HS-27A (cell line): Measurements from ENCODE around the gene MEMO1.
"Not testable (repeated sequence)": the region's sequence is repeated elsewhere in the genome, so short reads cannot be mapped to it uniquely, and the experiment has no call there.

ENCODE experiments used
- DNase-seq: peaks from one replicate; pipeline ENCODE4 v3.0.0-alpha.2; 2012; ENCODE audit warnings: low read depth, missing footprints

MEMO1 gene

DNA sequence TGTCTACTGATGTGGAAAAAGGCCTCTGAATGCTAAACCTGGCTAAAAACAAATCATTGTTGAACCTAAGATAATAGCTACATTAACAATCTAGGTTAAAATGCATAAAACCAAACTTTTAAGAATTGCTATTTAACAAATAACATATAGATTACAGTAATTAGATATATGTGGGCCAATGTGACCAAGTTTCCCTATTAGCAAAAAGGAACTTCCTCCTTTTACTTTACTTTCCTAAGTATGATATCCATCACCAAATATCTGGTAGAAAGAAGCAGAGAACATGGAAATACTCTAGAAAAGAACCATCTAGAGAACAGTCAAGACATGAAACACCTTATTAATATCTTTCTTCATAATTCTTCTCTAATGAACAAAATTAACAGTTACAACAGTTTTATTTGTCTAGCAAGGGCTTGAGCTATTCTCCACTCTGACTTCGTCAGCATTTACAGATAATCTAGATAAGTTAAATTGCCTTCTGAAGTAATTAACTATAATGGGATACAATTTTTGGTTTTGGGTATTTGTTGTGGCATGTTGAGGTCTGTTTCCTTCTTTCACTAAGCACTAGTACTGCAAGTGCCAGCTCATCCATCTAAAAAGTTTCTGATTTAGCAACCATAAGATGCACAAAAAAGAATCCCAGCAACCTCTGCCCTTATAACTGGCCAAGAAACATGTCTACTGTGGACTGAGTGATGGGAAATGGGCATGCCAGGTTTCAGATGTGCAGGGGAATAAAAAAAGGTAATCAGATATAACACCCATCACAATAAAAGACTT lies 53.3 kb downstream of the MEMO1 start:
- DNase-seq = no peak

DNA sequence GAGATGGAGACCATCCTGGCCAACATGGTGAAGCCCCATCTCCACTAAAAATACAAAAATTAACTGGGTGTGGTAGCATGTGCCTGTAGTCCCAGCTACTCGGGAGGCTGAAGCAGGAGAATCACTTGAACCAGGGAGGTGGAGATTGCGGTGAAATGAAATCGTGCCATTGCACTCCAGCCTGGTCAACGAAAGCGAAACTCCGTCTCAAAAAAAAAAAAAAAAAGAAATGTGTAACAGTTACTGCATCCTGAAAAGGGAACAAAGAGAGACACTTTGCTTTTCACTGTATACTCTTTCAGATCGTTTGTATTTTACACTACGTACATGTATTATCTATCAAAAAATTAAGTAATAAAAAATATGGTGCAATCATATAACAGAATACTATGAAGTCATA lies 53.9 kb downstream of the MEMO1 start:
- DNase-seq = not testable (repeated sequence)

DNA sequence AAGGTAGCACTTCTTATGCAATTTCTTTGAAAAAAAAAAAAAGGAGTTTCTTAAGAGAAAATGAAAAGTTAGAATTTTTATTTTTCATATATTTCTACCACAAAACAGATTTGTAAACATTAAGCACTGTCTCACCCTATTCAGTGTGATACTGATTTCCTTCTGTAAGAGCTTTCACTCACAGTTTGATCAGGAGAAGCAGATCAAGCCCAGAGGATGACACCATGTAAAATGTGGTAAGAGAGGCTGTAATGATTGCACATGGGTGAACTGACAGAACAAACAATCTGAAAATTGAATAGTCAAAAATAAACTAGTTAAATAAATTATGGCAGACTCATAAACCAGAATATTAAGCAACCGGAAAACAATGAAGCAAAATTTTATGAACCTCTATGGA lies 54.5 kb downstream of the MEMO1 start:
- DNase-seq = no peak

DNA sequence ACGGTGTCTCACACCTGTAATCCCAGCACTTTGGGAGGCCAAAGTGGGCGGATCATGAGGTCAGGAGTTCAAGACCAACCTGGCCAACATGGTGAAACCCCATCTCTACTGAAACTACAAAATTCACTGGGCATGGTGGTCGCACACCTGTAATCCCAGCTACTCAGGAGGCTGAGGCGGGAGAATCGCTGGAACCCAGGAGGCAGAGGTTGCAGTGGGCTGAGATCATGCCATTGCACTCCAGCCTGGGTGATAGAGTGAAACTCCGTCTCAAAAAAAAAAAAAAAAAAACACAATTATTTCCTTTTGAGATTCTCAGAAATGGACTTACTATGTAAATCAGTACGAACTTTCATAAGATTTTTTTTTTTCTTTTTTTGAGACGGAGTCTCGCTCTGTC lies 57.7 kb downstream of the MEMO1 start:
- not testable (repeated sequence) for DNase-seq

DNA sequence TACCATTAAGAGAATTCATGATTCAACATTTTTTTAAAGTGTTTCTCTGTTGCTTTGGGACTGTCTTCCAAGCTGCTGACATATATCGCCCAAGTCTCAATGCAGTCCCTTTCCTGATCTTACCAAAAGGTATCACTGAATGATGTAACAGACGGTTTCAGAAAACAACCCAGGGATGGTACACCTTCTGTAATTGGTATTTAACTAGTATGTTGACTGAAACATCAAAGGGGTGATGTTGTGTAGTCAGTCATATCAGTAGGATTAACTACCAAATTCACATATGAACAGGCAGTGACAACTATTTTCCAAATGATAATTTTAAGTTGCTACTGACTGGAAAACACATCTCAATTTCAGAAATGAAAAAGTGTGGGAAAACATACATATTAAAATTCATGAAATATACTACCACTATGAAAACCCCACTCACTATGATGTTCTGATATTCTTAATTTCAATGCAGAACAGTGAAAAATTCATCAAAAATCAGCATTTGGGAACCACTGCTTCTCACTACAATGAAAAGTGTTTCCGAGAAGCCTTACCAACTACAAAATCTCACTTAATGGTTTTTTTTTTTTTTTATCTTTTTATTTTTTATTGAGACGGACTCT lies 59.8 kb downstream of the MEMO1 start:
- DNase-seq = no peak

DNA sequence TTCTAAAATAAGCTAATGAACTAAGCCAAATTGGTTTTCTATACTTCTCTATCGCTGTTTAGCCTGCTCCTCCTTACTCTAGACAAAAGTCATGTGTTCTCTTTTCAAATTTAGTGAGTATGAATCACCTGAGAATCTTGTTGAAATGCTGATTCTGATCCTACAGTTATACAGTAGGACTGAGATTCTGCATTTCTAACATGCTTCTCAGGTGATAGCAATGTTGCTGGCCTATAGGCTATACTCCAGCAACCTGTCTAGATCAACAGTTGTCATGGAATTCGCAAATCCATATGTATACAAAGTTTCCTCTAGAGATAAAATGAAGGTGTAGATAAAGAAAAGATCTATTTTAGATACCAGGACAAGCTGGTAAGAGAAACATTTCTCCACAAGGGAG lies 62.9 kb downstream of the MEMO1 start:
- DNase-seq = no peak

DNA sequence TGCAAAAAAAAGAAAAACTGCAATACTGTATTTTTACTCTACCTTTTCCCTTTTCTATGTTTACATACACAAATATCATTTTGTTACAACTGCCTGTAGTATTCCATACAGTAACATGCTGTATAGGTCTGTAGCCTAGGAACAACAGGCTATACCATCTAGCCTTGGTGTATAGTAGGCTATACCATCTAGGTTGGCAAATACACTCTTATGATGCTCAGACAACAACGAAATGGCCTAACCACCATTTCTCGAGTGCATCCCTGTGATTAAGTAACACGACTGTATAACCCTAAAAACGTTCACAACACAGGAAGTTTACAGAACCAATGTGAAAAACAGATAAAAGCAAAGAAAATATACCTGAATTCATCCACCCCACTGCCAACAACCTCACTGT lies 64.0 kb downstream of the MEMO1 start:
- DNase-seq = no peak

DNA sequence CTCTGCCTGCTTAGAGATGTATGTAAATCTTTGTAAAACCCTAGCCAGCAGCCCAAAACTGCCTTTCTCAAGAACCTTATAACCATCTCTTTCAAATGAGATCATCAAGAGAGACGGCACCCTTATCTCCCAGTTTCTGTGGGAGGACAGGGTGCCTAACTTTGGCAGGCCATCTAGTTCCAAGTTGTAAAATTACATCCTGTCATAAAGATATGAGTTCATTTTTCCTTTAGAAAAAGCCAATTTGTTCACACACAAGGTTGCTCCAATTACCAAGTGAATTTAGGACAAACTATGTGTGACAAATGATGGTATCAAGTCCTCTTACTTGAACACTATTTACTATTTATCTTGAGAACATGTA lies 65.3 kb downstream of the MEMO1 start:
- DNase-seq = no peak

DNA sequence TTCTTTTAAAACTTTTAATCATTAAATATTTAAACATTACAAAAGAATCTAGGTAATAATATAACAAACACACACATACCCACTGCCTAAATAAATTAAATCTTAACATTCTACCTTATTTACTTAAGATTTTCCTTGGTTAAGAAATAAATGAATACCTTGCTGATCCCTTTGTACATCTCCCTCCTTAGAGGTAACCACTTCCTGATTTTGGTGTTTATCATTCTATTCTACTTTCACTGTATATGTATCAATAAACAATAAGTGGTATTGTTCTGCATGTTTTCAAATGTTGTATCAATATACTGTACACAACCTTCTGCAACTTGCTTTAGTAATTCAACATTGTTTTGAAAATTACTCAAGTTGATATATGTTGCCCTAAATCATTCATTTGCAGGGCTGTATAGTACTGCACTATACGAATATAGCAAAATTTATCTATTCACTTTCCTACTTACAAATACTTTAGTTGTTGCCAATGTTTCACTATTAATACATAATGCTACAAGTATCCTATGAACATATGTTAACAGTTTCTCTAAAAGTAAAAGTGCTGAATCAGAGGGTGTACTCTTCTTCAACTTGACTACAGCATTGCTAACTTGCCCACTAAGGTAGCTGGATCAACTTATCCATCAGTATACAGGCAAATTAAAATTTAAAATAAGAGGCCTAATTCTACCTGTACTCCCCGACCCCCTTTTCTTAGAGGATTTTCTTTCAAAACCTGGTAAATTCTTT lies 65.8 kb downstream of the MEMO1 start:
- no peak for DNase-seq

DNA sequence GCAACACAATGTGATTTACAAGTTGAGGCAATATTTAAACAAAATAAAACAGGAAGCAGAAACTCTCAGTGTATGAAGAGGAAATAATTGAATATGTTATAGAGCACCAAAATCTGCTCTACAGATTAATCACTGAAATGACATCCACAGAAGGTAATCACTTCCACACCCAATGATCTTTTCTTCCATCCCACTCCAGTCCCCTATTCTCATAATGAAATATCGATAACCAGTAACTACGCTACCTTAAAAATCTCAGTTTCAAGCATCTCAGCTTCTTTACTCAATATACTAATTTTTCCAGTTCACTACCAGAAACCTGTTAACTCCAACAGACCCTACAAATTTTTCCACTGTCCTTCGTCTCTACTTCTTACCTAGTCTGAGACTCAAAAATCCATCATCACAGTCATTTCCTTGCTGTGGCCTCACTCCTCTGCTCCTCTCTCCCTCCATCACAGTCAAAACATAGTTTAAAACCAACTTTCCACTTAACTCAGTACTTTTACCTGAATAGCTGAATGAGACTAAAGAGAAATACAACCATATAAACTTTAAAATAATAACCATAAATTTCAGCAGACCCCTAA lies 67.1 kb downstream of the MEMO1 start:
- no peak for DNase-seq

DNA sequence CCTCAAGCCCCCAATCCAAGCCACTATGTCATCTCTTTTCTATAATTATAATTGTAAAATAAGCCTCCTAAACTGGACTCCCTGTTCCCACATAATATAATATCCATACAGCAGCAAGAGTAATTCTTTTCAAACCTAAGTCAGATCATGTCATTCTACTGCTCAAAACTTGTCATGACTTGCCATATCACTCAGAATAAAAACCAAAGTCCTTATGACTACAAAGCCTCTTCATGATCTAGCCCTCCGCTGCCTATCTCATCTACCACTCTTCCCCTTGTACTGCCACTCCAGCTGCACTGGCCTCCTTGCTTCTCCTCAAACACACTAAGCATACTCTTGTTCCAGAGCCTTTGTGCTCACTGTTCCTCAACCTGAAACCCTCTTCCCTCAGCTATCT lies 69.9 kb downstream of the MEMO1 start:
- no peak for DNase-seq

DNA sequence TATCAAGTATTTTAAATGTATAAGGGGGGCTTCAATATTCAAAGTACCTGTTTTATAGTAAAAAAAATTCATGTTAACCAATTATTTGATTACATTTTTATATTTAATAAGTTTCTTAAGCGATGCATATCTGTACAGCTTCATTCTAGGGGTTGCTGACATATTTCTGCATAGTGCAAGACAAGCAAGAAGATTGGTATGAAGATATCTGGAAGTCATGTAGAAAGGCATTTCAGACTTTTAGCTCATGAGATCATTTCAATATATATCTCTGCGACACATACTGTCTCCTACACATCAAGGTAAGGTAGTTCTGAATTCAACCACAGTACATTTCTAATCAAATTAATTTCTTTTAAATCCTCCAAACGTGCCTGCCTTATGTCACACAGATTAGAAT lies 73.1 kb downstream of the MEMO1 start:
- no peak for DNase-seq

DNA sequence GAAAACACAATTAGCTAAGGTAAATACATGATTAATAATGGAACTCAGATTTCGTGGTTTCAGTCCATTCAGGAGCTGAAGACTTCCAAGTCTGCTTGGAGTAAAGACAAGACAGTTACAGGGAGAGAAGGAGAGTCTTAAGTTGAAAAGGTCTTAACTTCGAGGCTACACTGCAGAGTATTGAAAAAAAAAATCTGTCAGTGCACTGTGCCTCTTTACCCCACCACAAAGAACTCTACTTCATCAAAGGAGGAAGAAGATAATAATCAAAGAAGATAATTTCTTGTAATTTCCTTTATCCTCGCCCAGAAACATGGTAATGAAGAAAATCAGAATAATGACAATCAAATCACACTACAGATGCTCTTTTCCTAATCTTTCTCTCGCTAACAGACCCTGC lies 75.4 kb downstream of the MEMO1 start:
- DNase-seq = no peak

DNA sequence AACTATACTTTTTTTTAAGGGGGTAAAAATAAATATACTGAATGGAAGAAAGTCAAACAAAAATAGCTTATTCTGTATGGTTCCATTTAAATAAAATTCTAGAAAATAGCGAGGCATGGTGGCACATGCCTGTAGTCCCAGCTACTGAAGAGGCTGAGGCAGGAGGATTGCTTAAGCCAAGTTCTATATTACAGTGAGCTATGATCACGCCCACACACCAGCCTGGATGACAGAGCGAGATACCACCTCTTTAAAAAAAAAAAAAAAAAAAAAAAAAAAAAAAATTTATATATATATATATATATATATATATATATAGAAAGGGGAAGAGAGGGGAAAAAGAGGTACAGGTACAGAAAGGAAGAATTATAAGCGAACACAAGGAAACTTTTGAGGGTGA lies 77.7 kb downstream of the MEMO1 start:
- no peak for DNase-seq

DNA sequence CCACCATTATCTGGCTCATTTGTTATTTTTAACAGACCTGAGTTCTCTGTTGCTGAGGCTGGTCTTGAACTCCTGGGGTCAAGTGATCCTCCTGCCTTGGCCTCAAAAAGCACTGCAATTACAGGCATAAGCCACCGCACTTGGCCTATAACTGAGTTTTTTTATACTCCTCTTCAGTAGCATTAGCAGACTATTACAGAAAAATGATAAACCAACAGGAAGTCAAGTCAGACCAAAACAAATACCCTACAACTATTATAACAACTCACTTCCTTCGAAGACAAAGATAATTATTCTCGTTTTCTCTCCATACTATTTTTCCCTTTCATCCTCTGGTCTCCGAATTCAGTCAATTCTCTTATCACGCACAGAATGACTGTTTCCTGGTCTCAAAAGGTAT lies 78.2 kb downstream of the MEMO1 start:
- no peak for DNase-seq

DNA sequence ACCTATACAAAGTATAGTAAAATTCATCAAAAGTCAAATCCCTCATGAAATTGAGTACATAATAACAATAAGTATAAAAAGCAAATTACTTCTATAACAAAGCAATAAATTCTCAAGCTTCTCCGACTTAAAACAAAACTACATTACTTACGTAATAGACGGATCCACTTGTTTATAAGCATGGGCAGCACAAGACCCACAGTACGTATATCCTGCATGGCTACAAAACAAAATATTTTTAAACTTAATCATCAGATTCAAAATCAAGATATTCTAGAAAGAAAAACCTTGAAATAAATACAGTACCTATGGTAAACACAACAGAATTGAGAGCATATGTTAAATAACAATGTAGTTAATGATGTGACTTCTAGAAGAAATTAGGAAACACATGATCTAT lies 78.9 kb downstream of the MEMO1 start:
- DNase-seq = no peak

DNA sequence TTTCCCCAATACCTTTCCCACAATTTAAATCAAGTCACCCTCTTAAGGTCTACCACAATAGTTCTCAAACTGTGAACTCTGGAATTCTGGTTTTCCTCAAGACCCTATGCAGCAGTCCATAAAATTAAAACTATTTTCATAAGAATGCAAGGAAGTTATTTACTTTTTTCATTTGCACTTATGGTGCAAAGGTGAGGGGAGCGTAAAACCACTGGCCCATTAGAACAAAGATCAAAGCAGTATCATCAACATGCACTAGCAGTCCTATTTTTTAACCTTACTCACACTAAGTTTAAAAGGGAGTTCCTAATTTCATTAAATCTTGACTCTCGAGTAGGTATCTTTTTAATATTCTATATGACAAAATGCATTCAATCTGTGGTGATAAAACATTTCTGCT lies 85.3 kb downstream of the MEMO1 start:
- no peak for DNase-seq

DNA sequence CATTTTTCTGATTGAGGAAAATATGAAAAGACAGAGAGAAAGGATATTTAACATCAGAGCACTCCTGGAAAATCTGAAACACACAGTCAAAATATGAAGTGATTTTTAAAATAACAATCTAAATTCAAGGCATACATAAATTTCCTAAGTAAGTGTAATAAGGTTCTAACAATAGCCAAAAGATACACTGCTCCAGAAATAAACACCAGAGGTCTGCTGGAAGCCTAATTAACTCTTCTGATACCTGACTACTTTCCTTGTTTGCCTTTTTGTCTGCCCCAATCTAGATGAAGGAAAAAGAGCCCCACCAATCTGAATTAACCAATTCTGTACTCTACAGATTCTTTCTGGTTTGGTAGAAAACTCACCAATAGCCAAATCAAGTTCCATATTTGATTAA lies 87.1 kb downstream of the MEMO1 start:
- no peak for DNase-seq

DNA sequence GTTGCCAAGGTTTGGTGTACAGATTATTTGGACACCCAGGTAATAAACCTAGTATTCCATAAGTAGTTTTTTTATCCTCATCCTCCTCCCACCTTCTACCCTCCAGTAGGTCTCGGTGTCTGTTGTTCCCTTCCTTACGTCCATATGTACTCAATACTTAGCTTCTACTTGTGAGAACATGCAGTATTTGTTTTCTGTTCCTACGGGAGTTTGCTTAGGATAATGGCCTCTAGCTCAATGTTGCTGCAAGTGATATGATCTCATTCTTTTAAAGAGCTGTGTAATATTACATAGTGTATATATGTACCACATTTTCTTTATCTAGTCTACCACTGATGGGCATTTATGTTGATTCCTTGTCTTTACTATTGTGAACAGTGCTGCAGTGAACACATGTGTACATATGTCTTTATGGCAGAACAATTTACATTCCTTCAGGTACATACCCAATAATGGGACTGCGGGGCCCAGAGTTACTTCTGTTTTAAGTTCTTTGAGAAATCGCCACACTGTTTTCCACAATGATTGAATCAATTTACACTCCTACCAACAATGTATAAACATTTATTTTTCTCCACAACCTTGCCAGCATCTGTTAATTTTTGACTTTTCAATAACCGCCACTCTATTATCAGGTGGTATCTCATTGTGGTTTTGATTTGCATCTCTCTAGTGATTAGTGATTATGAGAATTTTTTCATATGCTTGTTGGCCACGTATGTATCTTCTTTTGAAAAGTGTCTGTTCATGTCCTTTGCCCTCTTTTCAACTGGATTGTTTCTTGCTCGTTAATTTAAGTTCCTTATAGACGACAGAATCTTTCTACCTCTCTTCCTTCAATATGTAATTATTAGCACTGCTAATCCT lies 88.0 kb downstream of the MEMO1 start:
- DNase-seq = no peak

DNA sequence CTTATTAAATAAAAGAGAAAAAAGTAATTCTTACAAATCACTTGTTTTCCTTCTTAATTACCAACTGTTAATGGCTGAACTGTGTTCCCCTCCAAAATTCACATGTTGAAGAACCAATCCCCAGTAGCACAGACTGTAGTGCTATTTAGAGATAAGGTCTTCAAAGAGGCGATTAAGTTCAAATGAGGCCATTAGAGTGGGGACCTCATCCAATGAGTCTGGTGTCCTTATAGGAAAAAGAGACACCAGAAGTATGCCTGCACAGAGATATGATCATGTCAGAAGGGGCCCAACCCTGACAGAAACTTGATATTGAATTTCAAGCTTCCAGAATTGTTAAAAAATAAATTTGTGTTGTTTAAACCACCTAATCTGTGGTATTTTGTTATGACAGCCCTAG lies 89.8 kb downstream of the MEMO1 start:
- DNase-seq = no peak

DNA sequence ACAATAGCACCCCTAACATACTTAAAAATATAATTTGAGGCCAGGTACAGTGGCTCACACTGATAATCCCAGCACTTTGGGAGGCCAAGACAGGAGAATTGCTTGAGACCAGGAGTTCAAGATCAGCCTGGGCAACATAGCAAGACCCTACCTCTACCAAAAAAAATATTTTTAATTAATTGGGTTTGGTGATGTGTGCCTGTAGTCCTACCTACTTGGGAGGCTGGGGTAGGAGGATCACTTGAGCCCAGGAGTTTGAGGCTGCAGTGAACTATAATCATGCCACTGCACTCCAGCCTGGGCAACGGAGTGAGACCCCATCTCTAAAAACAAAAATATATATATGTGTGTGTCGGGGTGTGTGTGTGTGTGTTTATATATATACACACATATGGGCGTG lies 91.3 kb downstream of the MEMO1 start:
- DNase-seq = no peak

DNA sequence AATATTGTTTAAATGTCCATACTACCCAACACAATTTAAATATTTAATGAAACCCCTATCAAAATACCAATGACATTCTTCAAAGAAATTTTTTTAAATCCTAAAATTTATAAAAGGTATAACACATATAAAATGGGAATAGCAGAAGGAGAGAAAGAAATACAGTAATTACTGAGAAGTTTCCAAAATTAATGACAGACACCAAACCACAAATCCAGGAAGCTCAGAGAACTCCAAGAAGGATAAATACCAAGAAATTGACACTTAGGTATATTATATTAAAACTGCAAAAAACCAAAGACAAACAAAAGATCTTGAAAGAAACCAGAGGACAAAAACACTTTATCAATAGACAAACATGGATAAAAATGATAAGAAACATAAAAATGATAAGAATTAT lies 101.1 kb downstream of the MEMO1 start:
- no peak for DNase-seq
